T-helper 22 cell (primary cell): ENCODE data around the gene WARS2.

Source experiments
- DNase-seq: peaks from one replicate; pipeline ENCODE4 v3.0.0-alpha.2; 2020; ENCODE audit warnings: low read depth

The WARS2 gene

DNA sequence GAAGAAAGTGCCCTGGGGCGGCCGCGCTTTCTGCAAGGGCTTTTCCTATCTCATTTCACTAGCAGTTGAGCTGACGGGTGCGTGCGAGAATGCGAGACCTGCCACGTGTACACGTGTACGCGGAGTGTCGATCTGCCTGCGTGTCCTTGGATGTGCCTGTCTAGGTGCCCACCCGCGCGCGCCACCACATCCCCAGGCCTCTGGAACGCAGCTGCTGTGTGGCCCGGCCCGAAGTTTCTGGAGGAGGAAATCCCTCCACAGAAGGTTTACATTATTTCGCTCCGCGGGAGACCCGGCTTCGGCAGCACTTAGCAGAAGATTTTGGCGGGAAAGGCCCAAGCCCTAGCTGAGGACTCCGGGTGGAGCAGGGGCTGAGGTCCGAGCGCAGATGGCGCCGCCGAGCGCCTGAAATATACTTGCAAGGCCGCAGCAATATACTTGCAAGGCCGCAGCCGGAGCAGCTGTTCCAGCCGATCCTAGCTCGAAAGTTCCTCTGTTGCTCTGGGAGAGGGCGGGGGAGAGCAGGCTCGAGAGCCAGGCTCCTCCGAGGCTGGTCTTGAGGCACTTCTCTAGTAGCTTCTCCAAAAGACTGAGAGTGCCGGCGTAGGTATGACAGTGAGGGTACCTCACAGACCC, 156.2 kb downstream of the WARS2 start:
- no peak for DNase-seq

DNA sequence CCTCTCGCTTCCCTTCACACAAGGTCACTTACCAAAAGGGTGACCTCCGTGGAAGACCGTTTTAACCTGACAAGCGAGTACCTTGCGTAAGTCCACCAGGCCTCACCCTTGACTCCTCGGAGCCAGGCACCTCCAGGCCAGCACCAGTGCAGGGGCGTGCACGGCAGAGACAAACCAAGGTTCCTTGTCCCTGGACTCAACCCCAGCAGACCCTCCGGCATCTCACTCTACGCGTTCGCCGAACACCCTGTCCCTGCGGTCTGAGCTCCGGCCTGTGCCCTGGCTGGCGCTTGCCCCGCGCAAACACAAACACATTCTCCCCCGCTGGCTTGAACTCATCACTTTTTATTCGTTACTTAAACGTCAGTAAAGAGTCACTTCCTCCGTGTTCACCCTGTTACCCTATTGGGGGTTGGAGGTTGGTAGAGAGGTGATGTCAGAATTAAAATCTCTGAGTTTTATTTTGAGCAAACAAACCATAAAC, 156.9 kb downstream of the WARS2 start:
- no peak for DNase-seq

DNA sequence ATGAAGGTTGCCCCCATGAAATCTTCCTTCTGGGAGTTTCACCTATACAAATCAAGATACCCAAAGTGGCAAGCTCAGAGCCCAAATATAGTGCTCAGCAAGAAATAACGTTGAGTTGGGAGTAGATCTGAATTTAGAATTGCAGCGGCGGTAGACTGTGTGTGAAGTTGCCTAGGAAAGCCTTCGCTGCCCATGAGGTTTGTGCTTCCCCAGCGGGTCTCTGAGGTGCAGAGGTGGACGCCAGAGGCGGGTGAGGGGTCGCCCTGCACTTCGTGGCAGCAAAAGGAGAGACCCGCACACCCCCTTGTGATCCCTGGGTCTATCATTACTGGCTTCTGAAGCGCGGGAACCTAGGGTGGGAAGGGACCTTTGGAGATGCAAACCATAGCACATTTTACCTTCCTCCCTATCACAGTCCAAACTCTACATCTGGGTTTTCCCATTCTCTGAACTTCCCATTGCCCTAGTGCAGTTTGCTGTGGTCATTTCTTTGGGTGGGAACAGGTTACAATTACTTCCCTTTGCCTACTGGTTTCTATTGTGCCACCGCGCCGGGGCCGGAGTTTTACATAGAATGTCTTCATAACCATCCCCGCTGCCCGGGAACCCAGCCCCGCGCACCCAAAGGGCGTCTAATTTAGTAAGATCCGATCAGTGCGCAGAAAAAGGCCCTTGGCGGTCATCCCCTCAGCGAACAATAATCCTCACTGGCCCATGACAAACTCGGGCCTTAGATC, 157.5 kb downstream of the WARS2 start:
- DNase-seq: no peak

DNA sequence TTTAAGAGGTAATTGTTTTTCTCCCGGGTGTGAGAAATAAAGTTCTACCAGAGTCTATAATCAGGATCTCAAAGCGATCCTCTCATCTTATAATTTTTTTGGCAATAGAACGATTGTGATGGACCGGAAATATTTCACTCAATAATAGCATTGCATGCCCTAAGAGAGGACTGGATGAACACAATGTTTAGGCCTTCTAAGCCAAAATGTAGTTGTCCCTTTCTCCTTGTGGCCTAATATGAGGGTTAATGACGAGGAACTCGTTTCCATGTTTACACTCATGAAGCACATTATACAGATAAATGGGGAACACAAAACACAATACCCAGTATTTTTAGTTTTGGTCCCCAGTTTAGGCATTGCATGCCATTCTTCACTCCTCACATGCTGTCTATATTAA, 158.2 kb downstream of the WARS2 start:
- DNase-seq: no peak

DNA sequence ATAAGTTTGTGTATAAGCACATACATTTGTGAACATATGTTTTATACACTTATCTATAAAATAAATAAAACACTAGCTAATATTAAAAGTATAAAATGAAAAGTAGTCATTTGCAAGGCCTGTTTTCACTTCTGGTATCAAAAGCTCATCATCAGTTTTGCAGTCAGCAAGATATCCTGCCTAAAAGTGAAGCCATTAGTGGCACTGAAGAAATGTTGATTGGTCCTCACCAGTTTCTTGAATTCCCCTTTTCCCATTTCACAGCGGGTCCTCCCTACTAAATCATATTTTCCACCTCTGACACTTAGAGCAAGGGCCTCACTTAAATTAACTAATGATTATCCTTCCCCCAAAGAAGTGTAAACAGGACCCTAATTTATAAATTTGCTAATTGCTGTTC, 159.0 kb downstream of the WARS2 start:
- DNase-seq: no peak
